Activated CD4-positive, alpha-beta T cell treated with anti-CD3 and anti-CD28 coated beads for 48 hours (primary cell): ENCODE data around the gene WDR5B.
A peak's percentile ranks its signal among the peaks of the same experiment; 100 is the strongest.
"Not testable (repeated sequence)": the region's sequence is repeated elsewhere in the genome, so short reads cannot be mapped to it uniquely, and the experiment has no call there.

Experiments used
- DNase-seq: peaks from one replicate; pipeline ENCODE4 v3.0.0-alpha.2; 2020

Gene WDR5B

GRCh38 chr3:122415762-122416654, at the start of gene WDR5B:
Gene WDR5B, minus strand, starts transcription at chr3:122416062. Its CDS starts 534 bp downstream, at chr3:122415528.
- DNase-seq = peak; percentile 99

DNA sequence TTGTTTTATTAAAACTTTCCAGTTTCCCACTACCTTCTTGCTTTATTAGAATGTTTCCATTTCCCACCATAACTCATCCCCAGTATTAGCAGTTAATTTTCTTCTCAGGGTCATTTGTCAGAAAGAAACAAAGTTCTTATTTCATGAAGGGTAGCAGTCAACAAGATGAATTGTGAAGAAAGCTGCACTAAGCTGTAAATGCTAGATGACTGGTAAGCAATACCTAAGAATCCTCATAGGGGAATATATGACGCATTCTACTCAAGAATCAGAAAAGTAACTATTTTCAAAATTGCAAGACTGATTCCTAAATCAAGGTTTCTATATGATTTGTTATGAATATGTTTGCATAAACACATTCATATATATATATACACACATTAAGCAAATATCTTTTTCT, 48.8 kb upstream of the WDR5B start:
- no peak for DNase-seq

GRCh38 chr3:122462406-122462805, 46.5 kb upstream of the WDR5B start:
- DNase-seq = no peak

DNA sequence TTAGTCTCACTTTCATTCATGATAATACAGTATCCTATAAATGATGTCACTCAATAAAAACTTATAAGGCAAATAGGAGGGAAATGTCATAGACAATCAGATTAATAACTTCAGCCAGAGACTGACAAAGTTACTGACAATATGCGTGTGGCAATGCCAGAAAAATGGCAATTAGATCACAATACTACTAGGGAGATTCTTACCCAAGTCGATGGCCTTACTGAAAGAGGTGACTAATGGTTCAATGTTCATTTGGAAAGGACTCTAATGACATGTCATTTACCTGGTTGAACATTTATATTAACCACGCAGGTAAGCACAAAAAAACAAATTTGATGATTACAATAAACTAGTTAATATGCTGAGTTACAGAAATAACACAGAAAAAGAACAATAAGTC, 45.9 kb upstream of the WDR5B start:
- no peak for DNase-seq

GRCh38 chr3:122458992-122459391, 43.1 kb upstream of the WDR5B start:
- no peak for DNase-seq

DNA sequence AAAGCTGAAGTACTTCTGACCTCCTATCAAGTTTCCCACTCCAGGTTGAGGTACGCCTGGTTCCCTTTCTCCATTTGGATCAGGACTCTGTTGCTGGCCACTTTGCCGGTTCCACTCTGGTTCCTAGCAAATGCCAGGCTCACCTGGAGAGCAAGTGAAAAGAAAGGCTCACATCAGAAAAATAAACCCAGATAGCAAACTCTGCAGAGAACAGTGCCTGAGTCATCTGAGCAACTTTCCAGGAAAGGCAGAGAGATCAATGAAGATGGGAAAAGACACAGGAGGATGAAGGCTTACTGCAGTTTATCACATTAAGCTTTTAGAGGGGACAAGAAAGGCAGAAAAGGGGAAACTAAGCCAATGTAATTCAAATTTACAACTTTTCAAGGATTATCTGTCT, 41.8 kb upstream of the WDR5B start:
- DNase-seq = no peak

- DNase-seq = no peak
These were observed 40.2 kb upstream of the WDR5B start for GRCh38 chr3:122456074-122456473.

GRCh38 chr3:122451371-122451770, 35.5 kb upstream of the WDR5B start:
- DNase-seq = no peak

GRCh38 chr3:122448218-122448617, 32.4 kb upstream of the WDR5B start:
- not testable (repeated sequence) for DNase-seq

DNA sequence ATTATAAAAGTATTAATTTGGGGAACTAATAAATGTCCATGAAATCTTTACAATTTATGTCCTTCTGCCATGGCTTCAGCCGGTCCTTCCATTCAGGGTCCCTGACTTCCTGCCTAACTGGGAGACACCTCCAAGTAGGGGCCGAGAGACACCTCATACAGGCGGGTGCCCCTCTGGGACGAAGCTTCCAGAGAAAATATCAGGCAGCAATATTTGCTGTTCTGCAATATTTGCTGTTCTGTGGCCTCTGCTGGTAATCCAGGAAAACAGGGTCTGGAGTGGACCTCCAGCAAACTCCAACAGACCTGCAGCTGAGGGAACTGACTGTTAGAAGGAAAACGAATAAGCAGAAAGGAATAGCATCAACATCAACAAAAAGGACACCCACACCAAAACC, 28.6 kb upstream of the WDR5B start:
- not testable (repeated sequence) for DNase-seq

DNA sequence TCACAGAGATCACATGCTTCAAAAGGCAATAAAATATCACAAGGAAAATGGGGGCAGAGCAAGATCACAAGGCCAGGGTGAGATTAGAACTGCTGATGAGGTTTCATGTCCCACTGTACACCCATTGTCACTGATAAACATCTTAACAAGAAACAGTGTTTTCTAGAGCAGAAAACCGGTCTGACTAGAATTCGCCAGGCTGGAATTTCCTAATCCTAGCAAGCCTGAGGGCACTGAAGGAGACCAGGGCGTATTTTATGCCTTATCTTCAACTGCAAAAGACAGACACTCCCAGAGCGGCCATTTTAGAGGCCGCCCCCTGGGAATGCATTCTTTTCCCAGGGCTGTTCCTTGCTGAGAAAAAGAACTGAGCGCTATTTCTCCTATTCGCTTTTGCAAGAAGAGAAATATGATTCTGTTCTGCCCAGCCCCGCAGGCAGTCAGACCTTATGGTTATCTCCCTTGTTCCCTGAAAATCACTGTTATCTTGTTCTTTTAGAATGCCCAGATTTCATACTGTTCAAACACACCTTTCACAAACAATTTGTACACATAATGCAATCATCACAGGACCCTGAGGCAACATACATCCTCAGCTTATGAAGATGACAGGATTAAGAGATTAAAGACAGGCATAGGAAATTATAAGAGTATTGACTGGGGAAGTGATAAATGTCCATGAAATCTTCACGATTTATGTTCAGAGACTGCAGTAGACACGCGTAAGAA, 28.1 kb upstream of the WDR5B start:
- not testable (repeated sequence) for DNase-seq

DNA sequence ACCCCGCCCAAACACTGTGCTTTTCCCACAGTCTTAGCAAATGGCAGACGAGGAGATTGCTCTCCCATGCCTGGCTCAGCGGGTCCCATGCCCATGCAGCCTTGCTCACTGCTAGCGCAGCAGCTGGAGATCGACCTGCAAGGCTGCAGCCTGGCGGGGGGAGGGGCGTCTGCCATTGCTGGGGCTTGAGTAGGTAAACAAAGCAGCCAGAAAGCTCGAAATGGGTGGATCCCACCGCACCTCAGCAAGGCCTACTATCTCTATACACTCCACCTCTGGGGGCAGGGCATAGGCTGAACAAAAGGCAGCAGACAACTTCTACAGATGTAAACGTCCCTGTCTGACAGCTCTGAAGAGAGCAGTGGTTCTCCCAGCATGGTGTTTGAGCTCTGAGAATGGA, 27.2 kb upstream of the WDR5B start:
- DNase-seq = no peak

- DNase-seq = no peak
These were observed 20.1 kb upstream of the WDR5B start for GRCh38 chr3:122435950-122436349.

GRCh38 chr3:122430371-122430770, 14.5 kb upstream of the WDR5B start:
- no peak for DNase-seq

GRCh38 chr3:122427857-122428471, 12.1 kb upstream of the WDR5B start:
- no peak for DNase-seq

GRCh38 chr3:122421836-122422235, 6.0 kb upstream of the WDR5B start:
- DNase-seq = no peak

DNA sequence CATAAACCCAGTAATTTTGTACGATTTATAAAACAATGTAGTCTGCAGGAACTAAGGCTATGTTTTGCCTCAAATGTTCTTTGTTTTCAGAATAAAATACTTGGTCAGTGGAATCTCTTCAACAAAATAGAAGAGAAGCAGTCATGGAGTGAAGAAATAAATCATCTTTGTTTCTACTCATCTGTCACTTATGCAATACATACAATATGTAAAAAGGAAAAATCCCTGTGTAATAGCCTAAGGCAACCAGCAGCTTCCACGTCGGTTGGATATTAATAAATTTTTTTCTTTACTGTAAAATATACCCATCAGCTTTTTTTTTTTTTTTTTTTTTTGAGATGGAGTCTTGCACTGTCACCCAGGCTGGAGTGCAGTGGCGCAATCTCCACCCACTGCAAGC, 5.2 kb upstream of the WDR5B start:
- no peak for DNase-seq

- DNase-seq = no peak
These were observed 1.1 kb upstream of the WDR5B start for GRCh38 chr3:122416966-122417365.

- peak; percentile 63 for DNase-seq
These were observed 638 bp downstream of the WDR5B start for GRCh38 chr3:122415104-122415744.

- DNase-seq = no peak
These were observed 1.5 kb downstream of the WDR5B start for GRCh38 chr3:122414391-122414790.

GRCh38 chr3:122410639-122411038, 5.2 kb downstream of the WDR5B start:
- peak; percentile 12 for DNase-seq

DNA sequence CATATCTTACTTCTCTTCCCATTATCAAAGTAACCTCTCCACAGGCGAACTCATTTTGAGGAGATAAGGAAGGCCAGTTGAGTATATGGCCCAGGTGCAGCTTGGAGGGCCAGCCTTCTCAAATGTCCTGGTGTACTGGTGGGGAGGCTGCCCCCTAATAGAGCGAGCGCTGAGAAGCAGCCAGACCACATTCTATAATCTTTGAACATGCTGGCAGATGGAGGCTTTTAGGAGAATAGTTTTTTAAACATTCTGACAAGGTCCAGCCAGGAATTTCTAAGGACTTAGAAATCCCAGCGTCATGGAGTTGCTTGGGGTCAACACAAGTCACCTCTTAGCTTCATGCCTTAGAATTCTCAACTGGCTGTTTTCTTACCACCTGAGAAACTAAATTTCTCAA, 5.8 kb downstream of the WDR5B start:
- DNase-seq = no peak

DNA sequence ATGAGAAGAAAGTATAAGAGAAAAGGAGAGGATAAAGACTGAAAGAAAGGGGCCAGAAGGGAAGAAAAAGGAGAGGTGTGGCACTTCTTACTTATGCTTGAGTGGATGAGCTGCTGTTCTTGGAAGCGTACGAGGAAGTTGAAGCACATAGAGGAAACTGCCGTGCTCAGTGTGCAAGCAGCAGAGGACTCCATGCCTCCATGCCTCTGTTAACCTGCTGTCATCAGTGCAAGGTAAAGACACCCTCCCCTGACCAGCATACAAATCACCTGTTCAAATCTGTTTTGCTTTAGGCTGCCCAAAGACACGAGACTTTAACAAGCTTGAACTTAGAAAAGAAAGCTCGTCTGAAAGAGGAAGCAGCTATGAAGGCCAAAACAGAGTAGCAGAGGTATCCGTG, 6.4 kb downstream of the WDR5B start:
- DNase-seq = no peak
